Stimulated activated CD4-positive, alpha-beta T cell treated with anti-CD3 and anti-CD28 coated beads, Interleukin-15, amount 100 ng/mL, for 48 hours (primary cell): ENCODE data around the gene RFXANK.
"Not testable (repeated sequence)": the region's sequence is repeated elsewhere in the genome, so short reads cannot be mapped to it uniquely, and the experiment has no call there.

Experiments
- DNase-seq, 2 donors: peaks; one replicate each; pipeline ENCODE4 v3.0.0-alpha.2; 2020; ENCODE audit warnings: low read depth in 2 of 2

RFXANK gene

GRCh38 chr19:19206938-19207337 is 14.9 kb downstream of the RFXANK start:
- no peak for DNase-seq

GRCh38 chr19:19207637-19208572 is 15.8 kb downstream of the RFXANK start:
- DNase-seq = no peak

GRCh38 chr19:19209372-19209771 is 17.3 kb downstream of the RFXANK start:
- no peak for DNase-seq

GRCh38 chr19:19211499-19212420 is 19.7 kb downstream of the RFXANK start, which contains the start of gene NCAN:
Gene NCAN, plus strand, starts transcription at chr19:19211958. Its CDS starts 4,996 bp downstream, at chr19:19216954.
- DNase-seq = no peak

GRCh38 chr19:19212916-19213315 is 20.9 kb downstream of the RFXANK start:
- no peak for DNase-seq

- no peak for DNase-seq
Observed at GRCh38 chr19:19213426-19214158, 21.5 kb downstream of the RFXANK start.

GRCh38 chr19:19214159-19214490 is 22.1 kb downstream of the RFXANK start:
- DNase-seq = no peak

- no peak for DNase-seq
Observed at GRCh38 chr19:19214892-19215291, 22.8 kb downstream of the RFXANK start.

- DNase-seq = no peak
Observed at GRCh38 chr19:19215792-19216191, 23.7 kb downstream of the RFXANK start.

GRCh38 chr19:19217099-19217498 is 25.0 kb downstream of the RFXANK start:
- DNase-seq = no peak

GRCh38 chr19:19218911-19219310 is 26.9 kb downstream of the RFXANK start:
- no peak for DNase-seq

- DNase-seq = not testable (repeated sequence)
Observed at GRCh38 chr19:19221000-19221399, 28.9 kb downstream of the RFXANK start.

- DNase-seq = no peak
Observed at GRCh38 chr19:19223060-19223459, 31.0 kb downstream of the RFXANK start.

- no peak for DNase-seq
Observed at GRCh38 chr19:19223636-19224035, 31.6 kb downstream of the RFXANK start.

GRCh38 chr19:19224150-19224851 is 32.2 kb downstream of the RFXANK start:
- DNase-seq = no peak

- DNase-seq = peak; percentile 36 to 68
Observed at GRCh38 chr19:19224852-19225494, 32.9 kb downstream of the RFXANK start.

GRCh38 chr19:19226204-19226603 is 34.1 kb downstream of the RFXANK start:
- no peak for DNase-seq

- no peak for DNase-seq
Observed at GRCh38 chr19:19226663-19227062, 34.6 kb downstream of the RFXANK start.

GRCh38 chr19:19227217-19227616 is 35.2 kb downstream of the RFXANK start:
- no peak for DNase-seq

- no peak for DNase-seq
Observed at GRCh38 chr19:19229701-19230100, 37.6 kb downstream of the RFXANK start.

GRCh38 chr19:19230999-19231398 is 38.9 kb downstream of the RFXANK start:
- DNase-seq = no peak
